NCI-H510A (cell line): ENCODE data around the gene GSE1.

Experiments
- DNase-seq: peaks from one replicate; lab custom pipeline; 2025; lab: John Stamatoyannopoulos, UW

GSE1 gene

GRCh38 chr16:85606904-85607303 is 6.2 kb upstream of the GSE1 start:
- DNase-seq: no peak

DNA sequence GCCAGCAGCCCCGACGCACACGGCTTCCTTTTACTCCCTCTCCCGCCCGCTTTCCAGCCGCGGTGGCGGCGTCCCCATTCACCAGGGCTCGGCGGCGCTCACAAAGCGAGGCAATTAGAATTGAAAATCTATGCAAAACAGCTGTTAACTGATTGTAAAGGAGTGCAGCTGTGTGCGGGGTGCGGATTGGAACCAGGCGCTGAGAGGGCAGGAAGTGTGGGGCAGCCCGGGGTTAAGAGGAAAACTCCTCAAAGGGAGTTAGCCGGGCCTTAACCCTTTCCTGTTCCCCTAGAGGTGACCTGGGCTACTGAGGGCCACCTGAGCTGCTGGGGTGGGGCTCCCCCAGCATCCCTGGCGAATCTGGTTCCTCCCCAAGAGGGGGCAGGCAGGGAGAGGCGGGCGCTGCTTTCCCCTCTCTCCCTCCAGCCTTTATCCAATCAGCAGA is 5.8 kb upstream of the GSE1 start:
- no peak for DNase-seq

GRCh38 chr16:85607796-85608514 is 5.2 kb upstream of the GSE1 start:
- no peak for DNase-seq

DNA sequence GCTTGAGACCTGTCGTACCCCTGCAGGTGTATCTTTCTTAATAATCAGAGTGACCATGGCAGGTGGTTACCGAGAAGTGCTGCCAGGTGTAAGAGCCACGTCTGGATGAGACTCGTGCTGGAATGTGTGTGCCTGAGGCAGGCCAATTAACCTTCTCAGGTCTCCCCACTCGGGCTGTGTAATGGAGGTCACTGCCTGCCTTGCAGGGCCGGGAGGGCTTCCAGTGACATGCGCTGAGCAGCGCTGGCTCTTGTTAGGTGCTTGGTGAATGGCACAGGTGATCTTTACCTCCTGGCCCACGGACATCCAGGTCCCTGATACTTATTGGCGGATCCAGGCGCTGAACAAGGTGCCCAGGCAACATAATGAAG is 4.6 kb upstream of the GSE1 start:
- no peak for DNase-seq

DNA sequence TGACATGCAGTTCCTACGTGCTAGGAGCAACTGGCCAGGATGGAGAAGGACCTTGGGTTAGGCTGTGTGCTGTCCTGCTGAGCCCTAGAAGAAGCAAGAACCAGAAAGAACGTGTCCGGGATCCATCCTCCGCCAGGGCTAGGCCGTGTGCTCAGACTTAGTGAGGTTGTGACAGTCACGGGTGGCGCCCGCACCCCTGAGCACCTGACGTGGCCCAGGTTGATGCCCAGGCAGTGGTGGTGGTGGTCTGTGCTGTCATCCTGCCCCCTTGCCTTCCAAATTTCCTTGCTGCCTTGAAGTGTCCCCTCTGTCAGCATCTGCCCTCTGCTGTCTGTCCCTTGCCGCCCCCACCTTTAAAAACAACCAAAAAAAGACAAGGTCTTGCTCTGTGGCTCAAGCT is 4.2 kb upstream of the GSE1 start:
- DNase-seq: no peak

- DNase-seq: no peak
Observed at GRCh38 chr16:85609539-85609938, 3.6 kb upstream of the GSE1 start.

DNA sequence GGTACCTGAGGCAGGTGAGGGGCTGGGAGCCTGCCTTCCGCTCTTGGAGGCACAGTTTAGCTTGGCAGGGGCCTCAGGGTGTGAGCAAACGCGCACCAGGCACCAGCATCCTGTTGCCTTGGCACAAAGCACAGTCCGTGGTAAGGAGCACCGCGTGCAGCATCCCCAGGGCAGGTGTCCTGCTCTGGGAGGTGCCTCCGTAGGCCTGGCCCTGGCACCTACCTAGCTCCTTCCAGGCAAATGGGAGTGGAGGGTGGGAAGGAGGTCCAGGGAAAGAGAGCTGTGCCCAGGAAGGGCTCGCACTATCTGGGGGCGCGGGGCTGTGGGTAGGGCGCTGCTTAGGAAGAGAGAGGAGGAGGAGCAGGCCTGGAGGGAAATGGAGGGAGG is 3.1 kb upstream of the GSE1 start:
- DNase-seq: no peak

DNA sequence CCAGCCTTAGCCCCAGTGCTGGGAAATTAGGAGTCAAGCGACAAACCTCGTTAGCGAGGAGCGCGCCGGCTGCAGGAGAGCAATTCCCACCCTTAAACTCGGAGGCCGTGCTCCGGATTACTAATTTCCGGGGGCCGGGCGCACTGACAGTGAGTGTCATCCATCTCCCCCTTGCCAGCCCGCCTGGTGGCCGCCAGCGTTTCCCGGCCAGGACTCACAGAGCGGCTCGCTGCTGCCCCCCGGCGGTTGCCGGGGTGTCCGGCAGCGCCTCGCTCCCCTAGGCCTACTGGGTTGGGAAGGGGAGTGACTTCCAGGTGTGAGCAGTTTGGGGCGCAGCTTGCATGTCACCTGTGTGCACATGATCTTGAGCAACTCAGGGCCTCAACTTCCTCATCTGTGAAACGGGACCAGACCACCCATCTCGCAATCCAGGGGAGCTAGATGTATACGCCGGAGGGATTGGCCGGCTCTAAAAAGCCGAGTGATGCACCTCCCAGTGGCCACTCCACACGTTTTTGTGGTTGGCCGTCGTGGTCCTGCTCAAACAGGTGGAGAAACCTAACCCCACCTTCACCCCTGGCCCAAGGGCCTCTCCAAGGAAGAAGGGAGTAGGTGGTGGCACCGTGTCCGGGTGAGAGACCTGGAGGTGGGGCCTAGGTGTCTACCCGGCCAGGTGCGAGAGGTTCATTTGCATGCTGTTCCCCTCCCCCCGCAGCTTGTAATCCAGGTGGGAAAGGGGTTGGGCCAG is 2.5 kb upstream of the GSE1 start:
- peak; percentile 95 for DNase-seq

DNA sequence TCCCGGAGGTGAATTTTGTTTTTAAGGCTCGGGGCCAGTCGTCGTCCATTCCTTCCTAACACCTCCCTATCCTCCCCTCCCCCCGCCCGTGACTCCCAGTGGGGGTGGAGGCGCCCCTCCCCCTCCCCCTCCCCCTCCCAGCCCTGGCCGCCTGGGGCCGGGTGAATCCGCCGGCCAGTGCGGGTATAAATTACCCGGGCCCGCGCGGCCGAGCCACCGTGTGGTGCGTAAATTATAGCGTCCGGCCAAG is 2.0 kb upstream of the GSE1 start:
- DNase-seq: no peak

DNA sequence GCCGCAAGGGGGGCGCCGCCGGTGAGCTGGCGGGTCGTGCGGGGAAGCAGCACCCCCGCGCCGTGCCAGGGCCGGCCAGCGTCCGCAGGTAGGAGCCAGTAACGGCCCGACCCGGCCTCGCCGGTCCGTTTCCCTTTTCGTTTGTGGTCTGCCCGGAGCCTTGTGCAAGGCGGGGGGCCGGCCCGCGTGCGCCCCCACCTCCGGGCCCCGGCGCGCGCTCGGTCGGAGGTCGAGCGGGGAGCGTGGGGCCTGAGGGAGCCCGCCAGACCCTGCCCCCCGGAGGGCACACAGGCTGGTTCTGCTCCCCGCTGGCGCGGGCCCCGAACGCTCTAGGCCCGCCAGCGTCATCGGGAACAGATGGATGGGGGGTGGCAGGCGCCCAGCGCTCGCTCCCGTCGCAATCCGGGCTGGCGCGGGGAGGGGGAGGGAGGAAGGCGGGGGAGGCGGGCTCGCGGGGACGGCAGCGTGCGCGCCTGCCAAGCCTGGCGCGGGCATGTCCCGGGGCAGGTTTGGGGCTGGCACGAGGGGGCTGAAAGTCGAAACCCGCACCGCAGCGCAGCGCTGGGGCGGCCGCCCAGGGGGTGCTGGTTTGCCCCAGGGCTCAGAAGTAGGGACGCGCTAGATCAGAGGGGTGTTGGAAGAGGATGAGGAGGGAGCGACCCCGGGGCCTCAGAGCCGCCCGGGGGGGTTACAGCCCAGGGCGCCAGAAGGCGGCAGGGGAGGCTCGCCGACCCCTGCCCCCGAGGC is 1.5 kb upstream of the GSE1 start:
- peak; percentile 73 for DNase-seq

- DNase-seq: peak; percentile 89
Observed at GRCh38 chr16:85612191-85612800, 826 bp upstream of the GSE1 start.

- peak; percentile 75 for DNase-seq
Observed at GRCh38 chr16:85613604-85614337, 649 bp downstream of the GSE1 start.

GRCh38 chr16:85614338-85615013 is 1.4 kb downstream of the GSE1 start:
- no peak for DNase-seq

GRCh38 chr16:85615014-85615851 is 2.1 kb downstream of the GSE1 start:
- peak; percentile 58 for DNase-seq

GRCh38 chr16:85615852-85616606 is 2.9 kb downstream of the GSE1 start:
- DNase-seq: peak; percentile 70

DNA sequence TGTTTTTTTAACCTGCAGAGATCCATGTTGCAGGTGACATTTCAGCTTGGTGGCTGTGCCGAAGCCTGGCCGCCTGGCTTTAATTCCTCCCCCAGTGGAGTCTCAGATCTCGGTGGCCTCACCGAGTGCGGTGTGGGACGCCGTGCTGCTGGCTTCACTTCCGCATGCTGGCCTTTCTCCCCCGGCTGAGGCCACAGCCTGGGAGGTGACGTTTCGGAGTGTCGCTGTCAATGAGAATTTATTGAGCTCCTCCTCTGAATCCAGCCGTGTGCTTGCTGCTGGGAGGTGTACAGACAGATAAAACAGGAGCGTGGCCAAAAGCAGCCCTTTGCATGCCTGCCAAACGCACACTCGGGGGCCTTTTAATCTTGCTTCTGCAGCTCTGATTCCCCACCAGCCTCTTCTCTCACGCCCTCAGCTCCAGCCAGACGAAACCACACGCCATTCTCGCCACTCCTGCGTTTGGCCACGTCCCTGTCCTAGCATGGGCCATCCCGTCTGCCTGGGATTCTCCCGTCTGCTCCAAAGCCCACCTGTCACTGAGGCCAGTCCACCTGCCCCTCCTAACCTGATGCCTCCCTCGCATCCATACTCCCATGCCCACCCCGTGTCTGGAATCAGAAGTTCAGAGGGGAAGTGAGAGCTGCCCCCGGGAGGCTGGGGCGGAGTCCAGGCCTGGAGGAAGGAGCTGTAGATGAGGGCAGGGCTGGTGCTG is 3.6 kb downstream of the GSE1 start:
- DNase-seq: no peak

DNA sequence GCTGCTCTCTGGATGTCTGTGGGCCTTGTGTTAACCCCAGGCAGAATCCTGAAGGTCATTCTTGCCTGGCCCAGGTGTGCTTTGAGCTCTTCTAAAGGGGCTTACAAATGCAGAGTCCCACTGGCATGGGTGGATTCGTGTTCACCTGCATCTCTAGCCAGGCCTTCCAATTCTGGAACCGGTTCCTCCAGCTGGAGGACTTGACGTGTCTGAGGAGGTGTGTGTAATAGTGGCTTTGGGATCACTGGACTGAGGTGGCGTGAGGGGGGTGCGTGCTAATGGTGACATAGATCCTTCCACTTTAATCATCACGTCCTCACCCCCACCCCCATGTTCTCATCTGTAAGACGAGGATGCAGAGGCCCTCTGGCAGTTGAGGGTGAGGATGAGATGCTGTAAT is 4.8 kb downstream of the GSE1 start:
- DNase-seq: no peak

DNA sequence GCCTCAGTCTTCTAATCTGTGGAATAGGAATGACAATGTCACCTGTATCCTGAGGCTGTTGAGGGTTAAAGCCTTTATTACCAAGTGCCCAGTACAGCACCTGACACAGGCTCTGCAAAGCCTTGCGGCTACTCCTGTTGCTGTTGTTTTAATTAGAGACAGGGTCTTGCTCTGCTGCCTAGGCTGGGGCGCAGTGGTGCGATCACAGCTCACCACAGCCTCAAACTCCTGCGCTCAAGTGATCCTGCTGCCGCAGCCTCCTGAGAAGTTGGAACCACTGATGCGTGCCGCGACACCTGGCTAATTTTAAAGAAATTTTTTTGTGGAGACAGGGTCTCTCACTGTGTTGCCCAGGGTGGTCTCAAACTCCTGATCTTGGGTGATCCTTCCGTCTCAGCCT is 5.4 kb downstream of the GSE1 start:
- no peak for DNase-seq
